Omental fat pad (tissue), 4 donors: ENCODE measurements around the gene SEZ6L2. TPM values are rescaled to one million over a fixed set of nuclear protein-coding genes. Genes with fewer than 3 reads are reported as not detected.

ENCODE experiments used
- ATAC-seq: fragments of 150-250 bp; one replicate; pipeline ENCODE4 v1.9.1; 2016; ENCODE audit warnings: mild to moderate bottlenecking, moderate library complexity; ENCODE audit not compliant: low FRiP score
- DNase-seq: peaks from one replicate; pipeline ENCODE4 v3.0.0-alpha.2; 2019; ENCODE audit warnings: low spot score
- total RNA-seq, 4 donors: library from RNA; depleted of rRNA; stranded (reverse); fragments of >200 nt; gene quantifications; one replicate each; pipeline ENCODE4 v1.1.0, GENCODE V29; 2016
- TF ChIP-seq, protein P1 (sequence below), 3 donors: fragments of 450-650 bp; IDR thresholded peaks; one replicate each; pipeline ENCODE4 v1.5.1; 2016 to 2017; ENCODE audit warnings: antibody characterized with exemption in 3 of 3, mild to moderate bottlenecking in 3 of 3, moderate library complexity in 2 of 3

The SEZ6L2 gene
- total RNA-seq, 4 donors from 2014 or later = 0.63 to 11.5 (median 4.2) TPM

DNA sequence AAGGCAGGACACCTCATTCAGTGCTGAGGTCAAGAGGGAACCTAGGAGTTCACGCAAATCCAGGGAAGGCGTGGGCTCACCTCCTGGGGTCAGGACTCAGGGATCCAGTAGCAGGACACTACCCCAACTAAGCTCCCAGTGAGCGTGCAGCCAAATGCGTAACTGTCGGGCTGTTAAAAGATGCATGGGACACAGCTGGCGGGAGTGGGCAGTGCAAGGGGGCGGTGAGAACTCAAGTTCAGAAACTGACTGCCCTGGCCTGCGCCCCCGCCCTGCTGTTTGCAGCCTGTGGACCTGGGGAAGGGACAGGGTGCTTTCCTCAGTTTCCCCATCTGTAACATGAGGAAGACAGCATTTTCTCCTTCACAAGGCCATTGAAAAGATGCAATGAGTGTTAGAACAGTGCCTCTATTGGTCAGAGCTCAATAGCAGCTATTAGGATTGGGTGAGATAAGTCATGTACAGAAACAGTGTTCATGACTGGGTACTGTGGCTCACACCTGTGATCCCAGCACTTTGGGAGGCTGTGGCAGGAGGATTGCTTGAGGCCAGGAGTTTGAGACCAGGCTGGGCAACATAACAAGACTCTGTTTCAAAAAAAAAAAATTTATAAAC lies 56.5 kb downstream of the SEZ6L2 start:
- ATAC-seq = no peak
- TF ChIP-seq, protein P1, sequence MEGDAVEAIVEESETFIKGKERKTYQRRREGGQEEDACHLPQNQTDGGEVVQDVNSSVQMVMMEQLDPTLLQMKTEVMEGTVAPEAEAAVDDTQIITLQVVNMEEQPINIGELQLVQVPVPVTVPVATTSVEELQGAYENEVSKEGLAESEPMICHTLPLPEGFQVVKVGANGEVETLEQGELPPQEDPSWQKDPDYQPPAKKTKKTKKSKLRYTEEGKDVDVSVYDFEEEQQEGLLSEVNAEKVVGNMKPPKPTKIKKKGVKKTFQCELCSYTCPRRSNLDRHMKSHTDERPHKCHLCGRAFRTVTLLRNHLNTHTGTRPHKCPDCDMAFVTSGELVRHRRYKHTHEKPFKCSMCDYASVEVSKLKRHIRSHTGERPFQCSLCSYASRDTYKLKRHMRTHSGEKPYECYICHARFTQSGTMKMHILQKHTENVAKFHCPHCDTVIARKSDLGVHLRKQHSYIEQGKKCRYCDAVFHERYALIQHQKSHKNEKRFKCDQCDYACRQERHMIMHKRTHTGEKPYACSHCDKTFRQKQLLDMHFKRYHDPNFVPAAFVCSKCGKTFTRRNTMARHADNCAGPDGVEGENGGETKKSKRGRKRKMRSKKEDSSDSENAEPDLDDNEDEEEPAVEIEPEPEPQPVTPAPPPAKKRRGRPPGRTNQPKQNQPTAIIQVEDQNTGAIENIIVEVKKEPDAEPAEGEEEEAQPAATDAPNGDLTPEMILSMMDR (IDR thresholded peaks at IDR 0.05) = no peak
- DNase-seq = no peak

DNA sequence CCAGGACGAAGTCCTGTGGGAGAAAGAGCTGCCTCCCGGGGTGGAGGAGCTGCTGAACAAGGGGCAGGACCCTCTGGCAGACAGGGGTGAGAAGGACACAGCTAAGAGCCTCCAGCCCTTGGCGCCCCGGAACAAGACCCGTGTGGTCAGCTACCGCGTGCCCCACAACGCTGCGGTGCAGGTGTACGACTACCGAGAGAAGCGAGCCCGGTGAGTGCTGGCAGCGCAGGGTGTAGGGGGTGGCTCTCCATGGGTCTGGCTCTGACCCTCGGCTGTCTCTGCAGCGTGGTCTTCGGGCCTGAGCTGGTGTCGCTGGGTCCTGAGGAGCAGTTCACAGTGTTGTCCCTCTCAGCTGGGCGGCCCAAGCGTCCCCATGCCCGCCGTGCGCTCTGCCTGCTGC lies 57.7 kb downstream of the SEZ6L2 start:
- no peak for DNase-seq
- no peak for ATAC-seq
- TF ChIP-seq, protein P1 (IDR thresholded peaks at IDR 0.05) = no peak

DNA sequence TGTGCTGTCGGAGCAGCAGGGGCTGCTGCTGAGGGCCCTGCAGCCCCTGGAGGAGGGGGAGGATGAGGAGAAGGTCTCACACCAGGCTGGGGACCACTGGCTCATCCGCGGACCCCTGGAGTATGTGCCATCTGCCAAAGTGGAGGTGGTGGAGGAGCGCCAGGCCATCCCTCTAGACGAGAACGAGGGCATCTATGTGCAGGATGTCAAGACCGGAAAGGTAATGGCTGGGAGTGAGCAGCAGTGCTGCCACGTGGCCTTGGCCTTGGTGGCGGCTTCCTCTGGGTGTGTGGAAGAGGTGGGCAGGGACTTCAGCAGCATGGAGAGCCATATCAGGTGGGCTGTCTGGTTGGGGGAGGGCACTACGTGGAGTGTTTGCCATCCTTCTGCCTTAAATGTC lies 59.1 kb downstream of the SEZ6L2 start:
- ATAC-seq (no peak), DNase-seq (no peak)
- TF ChIP-seq, protein P1 (IDR thresholded peaks at IDR 0.05) = no peak

DNA sequence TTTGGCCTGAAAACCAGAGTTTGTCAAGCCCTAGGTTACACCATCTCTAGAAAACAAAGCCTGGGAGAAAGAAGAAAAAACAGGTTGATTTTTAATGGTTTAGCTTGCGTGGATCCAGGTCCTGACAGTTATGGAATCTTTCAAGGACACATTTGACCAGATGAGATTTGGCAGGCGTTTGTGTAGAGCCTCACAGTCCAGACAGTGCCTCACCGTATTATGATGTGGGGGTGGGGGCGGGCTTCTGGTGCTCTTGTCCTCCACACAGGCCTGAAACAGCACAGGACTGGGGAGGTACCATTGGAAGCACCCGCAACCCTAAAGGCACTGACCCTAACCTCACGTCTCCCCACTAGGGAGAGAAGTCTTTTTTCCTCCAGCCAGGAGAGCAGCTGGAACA lies 59.5 kb downstream of the SEZ6L2 start:
- no peak for DNase-seq
- ATAC-seq = no peak
- TF ChIP-seq, protein P1 (IDR thresholded peaks at IDR 0.05) = no peak

DNA sequence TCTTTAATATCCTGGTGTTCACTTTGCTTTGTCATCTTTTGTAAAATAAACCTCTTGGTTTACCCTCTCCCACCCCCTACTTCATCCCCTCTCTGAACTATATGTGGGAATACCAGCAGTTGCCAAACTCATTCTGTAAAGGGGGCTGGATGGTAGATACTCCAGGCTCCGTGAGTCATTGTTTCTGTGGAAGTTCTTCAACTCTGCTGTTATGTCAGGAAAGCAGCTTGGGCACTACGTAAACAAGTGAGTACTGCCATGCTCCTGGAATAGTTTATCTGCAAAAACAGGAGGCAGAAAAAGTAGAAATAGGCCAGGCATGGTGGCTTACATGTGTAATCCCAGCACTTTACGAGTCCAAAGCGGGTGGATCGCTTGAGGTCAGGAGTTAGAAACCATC lies 61.5 kb downstream of the SEZ6L2 start:
- DNase-seq (no peak), ATAC-seq (no peak)
- TF ChIP-seq, protein P1 (IDR thresholded peaks at IDR 0.05) = no peak

DNA sequence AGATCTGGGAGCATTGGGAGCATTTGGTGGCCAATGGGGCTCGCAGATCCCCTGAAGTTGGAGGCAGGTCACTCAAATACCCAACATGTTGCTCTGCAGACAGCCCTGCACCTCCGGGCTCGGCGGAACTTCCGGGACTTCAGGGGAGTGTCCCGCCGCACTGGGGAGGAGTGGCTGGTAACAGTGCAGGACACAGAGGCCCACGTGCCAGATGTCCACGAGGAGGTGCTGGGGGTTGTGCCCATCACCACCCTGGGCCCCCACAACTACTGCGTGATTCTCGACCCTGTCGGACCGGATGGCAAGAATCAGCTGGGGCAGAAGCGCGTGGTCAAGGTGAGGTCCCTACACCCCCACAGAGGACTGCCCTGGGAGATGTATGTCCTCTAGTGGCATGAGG lies 62.7 kb downstream of the SEZ6L2 start:
- no peak for ATAC-seq
- DNase-seq = no peak
- TF ChIP-seq, protein P1 (IDR thresholded peaks at IDR 0.05) = no peak

DNA sequence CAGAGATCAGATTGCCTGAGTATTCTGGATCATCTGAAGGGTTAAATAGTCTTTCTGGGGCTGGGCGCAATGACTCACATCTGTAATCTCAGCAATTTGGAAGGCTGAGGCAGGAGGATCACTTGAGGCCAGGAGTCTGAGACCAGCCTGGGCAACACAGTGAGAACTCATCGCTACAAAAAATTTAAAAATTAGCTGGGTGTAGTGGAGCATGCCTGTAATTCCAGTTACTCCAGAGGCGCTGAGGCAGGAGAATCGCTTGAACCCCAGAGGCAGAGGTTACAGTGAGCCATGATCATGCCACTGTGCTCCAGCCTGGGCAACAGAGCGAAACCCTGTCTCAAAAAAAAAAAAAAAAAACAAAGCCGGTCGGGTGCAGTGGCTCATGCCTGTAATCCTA lies 63.4 kb downstream of the SEZ6L2 start:
- ATAC-seq = no peak
- DNase-seq = no peak
- TF ChIP-seq, protein P1 (IDR thresholded peaks at IDR 0.05) = no peak
